Measurements from ENCODE around the gene FGD2.

DNA sequence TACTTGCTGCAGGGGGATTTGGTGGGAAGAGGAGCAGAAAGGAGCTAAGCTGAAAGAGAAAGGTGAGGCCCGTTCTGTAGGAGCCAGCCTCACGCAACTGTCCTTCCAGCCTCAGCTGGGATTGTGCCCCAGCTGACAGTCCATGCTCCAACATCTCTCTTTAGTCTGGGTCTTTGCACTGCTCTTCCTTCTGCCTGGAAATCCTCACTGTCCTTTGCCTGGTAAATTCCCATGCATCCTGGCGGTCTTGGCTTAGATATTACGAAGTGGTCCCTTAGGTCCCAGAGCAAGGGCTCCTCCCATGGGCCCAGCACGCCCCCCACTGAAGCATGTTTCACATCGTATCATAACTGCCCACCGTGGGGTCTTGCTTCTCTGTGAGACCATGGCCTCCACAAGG lies 52.2 kb downstream of the FGD2 start:
- TF ChIP-seq, protein P1, sequence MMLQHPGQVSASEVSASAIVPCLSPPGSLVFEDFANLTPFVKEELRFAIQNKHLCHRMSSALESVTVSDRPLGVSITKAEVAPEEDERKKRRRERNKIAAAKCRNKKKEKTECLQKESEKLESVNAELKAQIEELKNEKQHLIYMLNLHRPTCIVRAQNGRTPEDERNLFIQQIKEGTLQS (IDR thresholded peaks at IDR 0.05; ENCODE audit: insufficient read depth, low read depth, low read length): no peak
- TF ChIP-seq, protein P2, sequence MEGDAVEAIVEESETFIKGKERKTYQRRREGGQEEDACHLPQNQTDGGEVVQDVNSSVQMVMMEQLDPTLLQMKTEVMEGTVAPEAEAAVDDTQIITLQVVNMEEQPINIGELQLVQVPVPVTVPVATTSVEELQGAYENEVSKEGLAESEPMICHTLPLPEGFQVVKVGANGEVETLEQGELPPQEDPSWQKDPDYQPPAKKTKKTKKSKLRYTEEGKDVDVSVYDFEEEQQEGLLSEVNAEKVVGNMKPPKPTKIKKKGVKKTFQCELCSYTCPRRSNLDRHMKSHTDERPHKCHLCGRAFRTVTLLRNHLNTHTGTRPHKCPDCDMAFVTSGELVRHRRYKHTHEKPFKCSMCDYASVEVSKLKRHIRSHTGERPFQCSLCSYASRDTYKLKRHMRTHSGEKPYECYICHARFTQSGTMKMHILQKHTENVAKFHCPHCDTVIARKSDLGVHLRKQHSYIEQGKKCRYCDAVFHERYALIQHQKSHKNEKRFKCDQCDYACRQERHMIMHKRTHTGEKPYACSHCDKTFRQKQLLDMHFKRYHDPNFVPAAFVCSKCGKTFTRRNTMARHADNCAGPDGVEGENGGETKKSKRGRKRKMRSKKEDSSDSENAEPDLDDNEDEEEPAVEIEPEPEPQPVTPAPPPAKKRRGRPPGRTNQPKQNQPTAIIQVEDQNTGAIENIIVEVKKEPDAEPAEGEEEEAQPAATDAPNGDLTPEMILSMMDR (IDR thresholded peaks at IDR 0.05; ENCODE audit: control extremely low read depth in 1 of 3, insufficient read depth in 1 of 3, low read depth in 1 of 3, low read length in 3 of 3): no peak
- TF ChIP-seq HDAC2 (IDR thresholded peaks at IDR 0.05; ENCODE audit: borderline replicate concordance in 1 of 2, low read depth in 2 of 2, low read length in 2 of 2) (no peak), TAF1 (IDR thresholded peaks at IDR 0.05; ENCODE audit: low read depth, low read length) (no peak), BCL11A (IDR thresholded peaks at IDR 0.05; ENCODE audit: low read depth in 2 of 2, low read length in 2 of 2) (no peak)

All from H1 (cell line).